Parathyroid adenoma (tissue), 2 donors: ENCODE results near the gene PIEZO1.

Source experiments
- H2AFZ ChIP-seq: fragments of 300-600 bp; sonication (generic); one replicate; pipeline ENCODE4 v1.7.0; 2017; ENCODE audit warnings: antibody characterized with exemption, mild to moderate bottlenecking
- H3K27ac ChIP-seq: fragments of 300-600 bp; sonication (generic); one replicate; pipeline ENCODE4 v1.7.0; 2017
- H3K27me3 ChIP-seq: fragments of 300-600 bp; sonication (generic); one replicate; pipeline ENCODE4 v1.7.0; 2017; ENCODE audit warnings: low read length; ENCODE audit not compliant: control insufficient read depth, insufficient read depth
- H3K36me3 ChIP-seq: fragments of 300-600 bp; sonication (generic); one replicate; pipeline ENCODE4 v1.7.0; 2017; ENCODE audit warnings: low read length; ENCODE audit not compliant: control insufficient read depth, insufficient read depth
- H3K4me1 ChIP-seq: fragments of 300-600 bp; sonication (generic); one replicate; pipeline ENCODE4 v1.7.0; 2017; ENCODE audit warnings: control low read depth
- H3K4me2 ChIP-seq: fragments of 300-600 bp; sonication (generic); one replicate; pipeline ENCODE4 v1.7.0; 2017; ENCODE audit warnings: low read length
- H3K4me3 ChIP-seq: fragments of 300-600 bp; sonication (generic); one replicate; pipeline ENCODE4 v1.7.0; 2017; ENCODE audit warnings: low read depth, low read length
- H3K79me2 ChIP-seq: fragments of 300-600 bp; sonication (generic); one replicate; pipeline ENCODE4 v1.7.0; 2017; ENCODE audit warnings: control low read depth
- H3K9ac ChIP-seq: fragments of 300-600 bp; sonication (generic); one replicate; pipeline ENCODE4 v1.7.0; 2017; ENCODE audit warnings: mild to moderate bottlenecking
- H3K9me3 ChIP-seq: fragments of 300-600 bp; sonication (generic); one replicate; pipeline ENCODE4 v1.7.0; 2017; ENCODE audit warnings: low read length; ENCODE audit not compliant: control insufficient read depth
- TF ChIP-seq, protein P1 (sequence below): fragments of 300-600 bp; sonication (generic); IDR thresholded peaks from one replicate; pipeline ENCODE4 v1.7.0; 2017; ENCODE audit warnings: antibody characterized with exemption, mild to moderate bottlenecking
- donor health status: primary hyperparathyroidism.

The PIEZO1 gene

GRCh38 chr16:88730632-88731607 lies 54.1 kb downstream of the PIEZO1 start:
- Histone ChIP-seq H3K27ac (no peak overlapping the region), H3K4me2 (no peak overlapping the region), H3K4me3 (no peak overlapping the region), H3K36me3 (no peaks in the 10 kb centered on the region), H3K9me3 (no peaks in the 10 kb centered on the region), H3K27me3 (no peaks in the 10 kb centered on the region), H2AFZ (no peak overlapping the region), H3K4me1 (peaks cover 11% of the 10 kb centered on the region), H3K79me2 (no peaks in the 10 kb centered on the region), H3K9ac (no peak overlapping the region)
- TF ChIP-seq, protein P1, sequence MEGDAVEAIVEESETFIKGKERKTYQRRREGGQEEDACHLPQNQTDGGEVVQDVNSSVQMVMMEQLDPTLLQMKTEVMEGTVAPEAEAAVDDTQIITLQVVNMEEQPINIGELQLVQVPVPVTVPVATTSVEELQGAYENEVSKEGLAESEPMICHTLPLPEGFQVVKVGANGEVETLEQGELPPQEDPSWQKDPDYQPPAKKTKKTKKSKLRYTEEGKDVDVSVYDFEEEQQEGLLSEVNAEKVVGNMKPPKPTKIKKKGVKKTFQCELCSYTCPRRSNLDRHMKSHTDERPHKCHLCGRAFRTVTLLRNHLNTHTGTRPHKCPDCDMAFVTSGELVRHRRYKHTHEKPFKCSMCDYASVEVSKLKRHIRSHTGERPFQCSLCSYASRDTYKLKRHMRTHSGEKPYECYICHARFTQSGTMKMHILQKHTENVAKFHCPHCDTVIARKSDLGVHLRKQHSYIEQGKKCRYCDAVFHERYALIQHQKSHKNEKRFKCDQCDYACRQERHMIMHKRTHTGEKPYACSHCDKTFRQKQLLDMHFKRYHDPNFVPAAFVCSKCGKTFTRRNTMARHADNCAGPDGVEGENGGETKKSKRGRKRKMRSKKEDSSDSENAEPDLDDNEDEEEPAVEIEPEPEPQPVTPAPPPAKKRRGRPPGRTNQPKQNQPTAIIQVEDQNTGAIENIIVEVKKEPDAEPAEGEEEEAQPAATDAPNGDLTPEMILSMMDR, result no peak

- H3K4me3 ChIP-seq, result no peak overlapping the region
- H3K79me2 ChIP-seq, result no peaks in the 10 kb centered on the region
- H3K36me3 ChIP-seq, result no peaks in the 10 kb centered on the region
- H3K27me3 ChIP-seq, result no peaks in the 10 kb centered on the region
- H2AFZ ChIP-seq, result no peak overlapping the region
- H3K4me1 ChIP-seq, result peaks cover 11% of the 10 kb centered on the region
- H3K4me2 ChIP-seq, result no peak overlapping the region
- no peak overlapping the region for H3K9ac ChIP-seq
- TF ChIP-seq, protein P1, result no peak
- H3K27ac ChIP-seq, result no peak overlapping the region
- H3K9me3 ChIP-seq, result no peaks in the 10 kb centered on the region
Measured at GRCh38 chr16:88727871-88728270, 57.1 kb downstream of the PIEZO1 start.

- Histone ChIP-seq H3K4me3 (no peak overlapping the region), H3K4me1 (peaks cover 11% of the 10 kb centered on the region), H3K27me3 (no peaks in the 10 kb centered on the region), H3K27ac (no peak overlapping the region), H3K79me2 (no peaks in the 10 kb centered on the region), H3K9ac (no peak overlapping the region), H3K36me3 (no peaks in the 10 kb centered on the region), H3K4me2 (no peak overlapping the region), H2AFZ (no peak overlapping the region), H3K9me3 (no peaks in the 10 kb centered on the region)
- TF ChIP-seq, protein P1, result no peak
Measured at GRCh38 chr16:88726981-88727380, 58.0 kb downstream of the PIEZO1 start.

GRCh38 chr16:88726408-88726749 lies 58.6 kb downstream of the PIEZO1 start:
- no peak overlapping the region for H3K27ac ChIP-seq
- no peak overlapping the region for H2AFZ ChIP-seq
- H3K9me3 ChIP-seq, result no peaks in the 10 kb centered on the region
- no peaks in the 10 kb centered on the region for H3K36me3 ChIP-seq
- H3K79me2 ChIP-seq, result no peaks in the 10 kb centered on the region
- TF ChIP-seq, protein P1, result no peak
- H3K4me1 ChIP-seq, result peaks cover 9% of the 10 kb centered on the region
- H3K4me2 ChIP-seq, result no peak overlapping the region
- H3K9ac ChIP-seq, result no peak overlapping the region
- H3K27me3 ChIP-seq, result no peaks in the 10 kb centered on the region
- no peak overlapping the region for H3K4me3 ChIP-seq
